GM19351 (cell line): ENCODE measurements around the gene CCNI.
"Not testable (repeated sequence)": the region's sequence is repeated elsewhere in the genome, so short reads cannot be mapped to it uniquely, and the experiment has no call there.

Experiments
- ATAC-seq: cut with Tn5 transposase; IDR thresholded peaks from one replicate; pipeline ENCODE4 v1.9.1; 2021; ENCODE audit warnings: mild to moderate bottlenecking, moderate library complexity; ENCODE audit not compliant: unreplicated experiment

The CCNI gene

DNA sequence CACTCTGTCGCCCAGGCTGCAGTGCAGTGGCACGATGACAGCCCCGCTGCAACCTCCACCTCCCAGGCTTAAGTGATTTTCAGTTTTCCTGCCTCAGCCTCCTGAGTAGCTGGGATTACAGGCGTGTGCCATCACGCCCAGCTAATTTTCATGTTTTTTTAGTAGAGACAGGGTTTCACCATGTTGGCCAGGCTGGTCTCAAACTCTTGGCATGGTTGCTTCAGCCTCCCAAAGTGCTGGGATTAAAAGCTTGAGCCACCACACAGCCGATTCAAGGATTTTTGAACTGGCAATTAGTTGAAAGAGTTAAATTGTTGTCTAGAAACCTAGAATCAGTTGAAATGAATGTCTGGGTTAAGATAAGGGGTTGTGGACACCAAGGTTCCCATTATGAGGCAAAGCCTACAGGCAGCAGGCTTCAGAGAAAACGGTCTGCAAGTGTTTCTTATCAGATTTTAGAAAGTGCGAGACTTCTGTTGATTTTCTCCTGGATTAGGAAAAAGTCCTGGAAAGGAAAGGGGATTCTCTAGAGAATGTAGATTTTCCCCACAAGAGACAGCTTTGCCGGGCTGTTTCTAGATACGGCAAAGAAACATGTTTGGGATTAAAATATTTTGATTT, 8.3 kb upstream of the CCNI start:
- no peak for ATAC-seq

DNA sequence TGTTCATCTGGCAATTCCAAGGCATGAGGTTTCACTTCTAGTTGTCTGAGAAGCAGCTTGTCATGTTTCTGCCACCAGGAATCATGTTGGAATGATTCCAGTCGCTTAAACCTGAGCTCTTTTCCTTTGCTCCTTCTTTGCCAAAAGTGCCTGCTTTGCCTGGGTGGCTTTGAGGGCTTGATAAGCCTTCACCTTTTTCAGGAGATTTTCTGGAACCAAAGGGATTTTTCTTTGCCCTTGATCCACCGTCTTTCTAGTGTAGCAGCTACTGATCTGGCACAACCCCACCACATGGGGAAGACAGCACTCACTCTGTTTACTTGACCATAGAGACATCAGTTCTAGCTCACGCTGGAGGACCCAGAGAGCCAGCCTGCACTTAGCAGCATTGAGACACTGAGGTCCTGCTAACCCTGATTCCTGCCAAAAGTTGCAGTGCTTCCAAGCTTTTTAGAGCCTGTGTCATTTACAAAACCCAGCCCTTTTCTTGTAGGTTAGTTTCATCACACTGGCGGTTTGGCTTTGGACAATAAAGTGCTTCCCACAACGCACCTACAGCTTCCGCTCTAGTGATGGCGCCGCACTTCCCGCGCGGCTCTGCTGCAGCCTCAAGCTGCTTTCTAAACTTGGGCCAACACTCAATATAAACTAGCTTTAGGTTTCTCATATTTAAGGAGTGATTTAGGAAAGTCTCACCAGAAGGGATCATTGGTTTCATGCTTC, 7.3 kb upstream of the CCNI start:
- ATAC-seq = no peak

DNA sequence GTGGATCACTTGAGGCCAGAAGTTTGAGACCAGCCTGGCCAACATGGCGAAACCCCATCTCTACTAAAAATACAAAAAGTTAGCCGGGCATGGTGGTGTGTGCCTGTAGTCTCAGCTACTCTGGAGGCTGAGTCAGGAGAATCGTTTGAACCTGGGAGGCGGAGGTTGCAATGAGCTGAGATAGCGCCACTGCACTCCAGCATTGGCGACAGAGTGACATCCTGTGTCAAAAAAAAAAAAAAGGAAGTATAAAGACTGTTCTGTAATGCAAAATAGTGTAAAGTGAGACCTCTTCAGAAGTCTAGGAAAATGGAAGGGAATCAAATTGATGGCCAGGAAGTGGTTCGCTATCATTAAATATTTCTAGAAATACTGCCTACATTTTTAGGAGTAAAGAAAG, 5.0 kb upstream of the CCNI start:
- not testable (repeated sequence) for ATAC-seq

DNA sequence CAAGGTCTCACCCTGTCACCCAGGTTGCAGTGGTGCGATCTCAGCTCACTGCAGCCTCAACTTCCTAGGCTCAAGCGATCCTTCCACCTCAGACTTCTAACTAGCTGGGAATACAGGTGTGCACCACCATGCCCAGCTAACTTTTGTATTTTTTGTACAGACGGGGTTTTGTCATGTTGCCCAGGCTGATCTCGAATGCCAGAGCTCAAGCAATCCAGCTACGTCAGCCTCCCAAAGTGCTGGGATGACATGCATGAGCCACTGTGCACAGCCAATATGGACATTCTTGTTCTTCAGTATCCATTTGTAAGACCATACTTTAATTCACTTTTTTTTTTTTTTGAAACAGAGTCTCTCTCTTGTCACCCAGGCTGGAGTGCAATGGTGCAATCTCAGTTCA, 3.5 kb upstream of the CCNI start:
- no peak for ATAC-seq

DNA sequence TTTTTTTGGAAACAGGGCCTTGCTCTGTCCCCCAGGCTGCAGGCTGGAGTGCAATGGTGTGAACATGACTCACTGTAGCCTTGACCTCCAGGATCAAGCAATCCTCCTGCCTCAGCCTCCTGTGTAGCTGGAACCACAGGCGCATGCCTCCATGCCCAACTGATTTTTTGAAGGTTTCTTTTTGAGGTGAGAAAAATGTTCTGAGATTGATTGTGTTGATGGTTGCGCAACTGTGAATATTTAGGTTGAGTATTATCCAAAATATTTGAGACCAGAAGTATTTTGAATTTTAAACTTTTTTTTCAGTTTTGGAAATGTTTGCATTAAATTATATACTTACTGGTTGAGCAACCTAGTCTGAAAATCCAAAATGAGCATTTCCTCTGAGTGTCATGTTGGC, 2.6 kb upstream of the CCNI start:
- no peak for ATAC-seq

DNA sequence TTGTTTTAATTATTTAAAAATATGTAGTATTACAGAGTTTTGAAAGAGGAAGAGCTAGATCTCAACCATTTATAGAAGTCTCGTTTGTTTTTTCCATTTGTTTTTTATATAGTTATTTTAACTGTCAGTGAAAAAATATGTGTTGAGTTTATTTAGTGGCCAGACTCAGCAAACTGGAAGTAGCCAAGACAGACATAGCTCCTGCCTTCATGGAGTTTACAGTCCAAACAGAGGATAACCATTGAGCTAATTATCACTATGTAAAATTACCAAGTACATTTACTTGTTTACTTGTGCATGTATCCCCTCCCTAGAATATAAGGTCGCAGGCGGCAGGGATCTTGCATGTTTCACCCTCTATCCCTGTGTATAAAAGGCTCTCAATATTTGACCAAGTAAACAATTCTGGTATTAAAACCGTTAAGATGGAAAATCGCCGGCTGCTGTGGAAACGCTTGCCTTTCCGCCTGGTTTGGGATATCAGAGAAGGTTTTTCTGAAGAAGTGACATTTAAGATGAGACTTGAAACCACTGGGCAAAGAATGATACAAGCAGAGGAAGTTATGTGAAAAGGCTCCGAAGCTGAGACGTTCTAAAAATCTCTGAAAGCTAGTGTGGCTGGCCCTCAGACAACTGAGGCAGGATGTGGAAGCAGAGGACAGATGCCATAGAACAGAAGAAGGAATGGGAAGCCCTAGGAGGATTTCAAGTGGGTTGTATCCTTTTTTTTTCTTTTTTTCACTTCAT, 1.3 kb upstream of the CCNI start:
- ATAC-seq = no peak

DNA sequence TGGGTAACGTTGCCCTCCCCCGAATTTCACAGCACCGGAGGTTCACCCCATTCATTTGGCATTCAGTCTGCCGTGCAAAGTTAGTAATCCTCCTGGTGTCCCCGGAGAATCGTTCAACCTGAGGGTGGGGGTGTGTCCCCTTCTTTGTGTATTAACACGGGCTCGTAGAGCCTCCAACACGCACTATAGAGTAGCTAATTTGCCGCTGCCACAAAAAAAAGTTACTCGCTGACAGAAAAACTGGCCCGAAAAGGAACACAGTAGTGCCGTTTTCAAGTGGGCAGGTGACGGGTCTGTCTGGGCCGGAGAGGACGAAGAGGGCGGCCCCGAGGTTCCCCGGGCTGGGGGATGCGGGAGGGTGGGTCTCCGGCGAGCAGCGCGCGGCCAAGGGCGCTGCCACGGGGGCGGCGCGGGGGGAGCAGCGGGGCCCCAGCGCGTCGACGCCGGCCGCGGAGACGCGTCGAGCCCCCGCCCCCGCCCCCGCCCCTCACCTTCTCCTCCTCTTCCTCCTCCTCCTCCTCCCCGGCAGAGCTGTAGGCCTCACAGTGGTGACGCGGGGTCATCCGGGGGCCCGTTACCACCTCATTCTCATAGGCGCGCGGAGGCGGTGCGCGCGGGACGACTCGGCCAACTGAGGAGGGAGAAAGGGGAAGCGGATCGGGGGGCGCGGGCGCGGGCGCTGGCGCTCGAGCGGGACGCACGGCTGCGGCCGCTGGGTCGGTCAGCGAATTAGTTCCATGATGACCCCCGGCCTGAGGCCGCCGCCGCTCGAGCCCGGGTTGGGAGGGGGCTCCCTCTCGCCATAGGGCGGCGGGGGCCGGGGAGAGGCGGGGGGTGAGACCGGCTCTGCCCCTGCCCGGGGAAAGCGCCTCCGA, 571 bp downstream of the CCNI start:
- peak; percentile 57 for ATAC-seq

DNA sequence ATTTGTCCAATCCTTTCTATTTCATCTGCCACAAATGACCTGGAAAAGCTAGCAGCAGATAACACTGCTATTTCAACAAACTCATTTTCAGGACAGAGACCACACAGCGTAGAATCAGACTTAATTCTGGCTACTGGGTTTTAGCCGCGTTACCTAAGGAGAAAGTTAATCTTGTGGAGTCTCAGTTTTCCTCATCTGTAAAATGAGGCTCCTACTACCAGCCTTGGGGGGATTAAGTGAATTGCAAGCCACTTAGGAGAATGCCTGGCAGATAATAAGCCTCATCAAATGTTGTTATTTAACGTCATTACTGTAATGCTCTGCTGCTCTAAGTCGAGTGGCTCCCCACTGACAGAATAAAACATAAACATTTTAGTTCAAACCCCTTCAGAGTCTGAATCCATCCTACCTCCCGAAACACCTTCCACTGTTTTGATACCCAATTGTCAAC, 1.4 kb downstream of the CCNI start:
- ATAC-seq = no peak

DNA sequence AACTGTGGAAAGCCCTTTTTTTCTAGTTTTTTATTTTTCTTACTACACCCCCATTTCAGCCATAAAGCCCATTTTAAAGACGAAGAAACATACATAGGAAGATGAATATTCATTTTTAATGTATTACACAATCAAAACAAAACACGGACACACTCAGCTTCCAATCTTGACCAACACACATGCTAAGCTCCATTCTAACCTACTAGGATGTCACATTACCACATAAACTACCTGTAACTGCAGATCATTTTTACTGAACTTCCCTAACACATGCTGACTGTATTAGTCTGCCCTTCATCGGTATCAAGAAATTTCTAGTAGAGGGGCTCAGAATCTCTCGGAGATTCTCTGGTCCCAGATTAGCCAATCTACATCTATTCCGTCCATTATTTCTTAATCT, 1.8 kb downstream of the CCNI start:
- ATAC-seq = no peak

DNA sequence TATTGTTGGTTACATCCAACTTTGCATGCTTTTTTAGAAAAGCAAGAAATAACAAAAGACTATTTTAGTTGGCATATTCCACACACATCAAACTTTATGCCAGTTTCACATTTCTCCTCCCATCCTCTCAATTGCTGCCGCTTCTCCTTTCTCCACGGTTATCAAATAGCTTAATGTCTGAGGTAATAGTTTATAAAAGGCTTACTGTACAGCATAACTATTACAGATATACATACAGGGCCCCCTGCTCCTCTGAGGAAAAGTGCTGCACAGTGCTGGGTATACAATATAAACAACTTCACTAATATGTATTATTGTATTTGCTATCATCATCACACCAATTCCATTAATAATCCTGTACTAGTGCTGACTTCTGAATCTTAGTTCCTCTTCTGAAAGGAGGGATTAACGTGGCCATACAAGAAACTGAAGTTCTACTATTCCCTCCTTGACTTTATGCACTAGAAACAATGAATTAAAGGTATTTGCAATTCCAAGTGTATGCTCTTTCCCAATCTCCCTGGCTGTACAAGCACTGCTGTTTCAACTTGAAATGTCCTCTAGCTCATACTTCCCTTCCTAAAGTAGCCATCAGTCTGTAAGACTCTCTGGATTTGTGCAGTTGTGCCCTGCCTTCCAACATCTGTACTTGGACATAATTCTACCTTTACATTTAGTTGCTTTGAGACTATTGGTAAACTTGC, 2.5 kb downstream of the CCNI start:
- no peak for ATAC-seq

DNA sequence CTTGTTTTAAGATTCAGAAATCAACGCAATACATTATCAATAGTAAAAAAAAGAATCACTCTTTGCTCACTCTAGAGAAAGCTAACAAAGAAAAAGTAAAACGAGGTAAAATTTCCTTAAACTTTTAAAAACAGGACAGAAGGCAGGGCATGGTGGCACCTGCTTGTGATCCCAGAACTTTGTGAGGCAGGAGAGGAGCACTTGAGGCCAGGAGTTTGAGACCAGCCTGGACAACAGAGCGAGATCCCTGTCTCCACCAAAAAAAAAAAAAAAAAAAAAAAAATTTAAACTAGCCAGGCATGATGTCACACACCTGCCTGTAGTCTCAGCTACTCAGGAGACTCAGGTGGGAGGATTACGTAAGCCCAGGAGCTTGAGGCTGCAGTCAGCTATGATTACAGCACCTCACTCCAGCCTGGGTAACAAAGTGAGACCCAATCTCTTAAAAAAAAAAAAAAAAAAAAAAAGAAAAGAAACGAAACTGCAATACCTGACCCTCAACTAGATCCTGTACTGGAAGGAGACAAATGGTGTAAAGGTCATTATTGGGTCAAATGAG, 3.5 kb downstream of the CCNI start:
- no peak for ATAC-seq

DNA sequence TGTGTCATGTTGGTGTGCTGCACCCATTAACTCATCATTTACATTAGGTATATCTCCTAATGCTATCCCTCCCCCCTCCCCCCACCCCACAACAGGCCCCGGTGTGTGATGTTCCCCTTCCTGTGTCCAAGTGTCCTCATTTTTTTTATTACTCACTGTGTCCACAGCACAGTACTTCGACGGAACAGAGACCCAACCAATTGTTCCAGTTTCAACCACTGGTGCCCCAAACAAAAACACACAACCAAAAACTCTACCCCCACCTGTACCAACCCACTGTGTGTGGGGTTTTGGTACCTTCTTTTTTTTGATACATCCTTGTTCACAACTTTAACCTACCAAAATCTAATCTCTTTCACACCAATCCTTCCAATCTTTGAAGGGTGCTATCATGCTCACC, 6.3 kb downstream of the CCNI start:
- ATAC-seq = not testable (repeated sequence)

DNA sequence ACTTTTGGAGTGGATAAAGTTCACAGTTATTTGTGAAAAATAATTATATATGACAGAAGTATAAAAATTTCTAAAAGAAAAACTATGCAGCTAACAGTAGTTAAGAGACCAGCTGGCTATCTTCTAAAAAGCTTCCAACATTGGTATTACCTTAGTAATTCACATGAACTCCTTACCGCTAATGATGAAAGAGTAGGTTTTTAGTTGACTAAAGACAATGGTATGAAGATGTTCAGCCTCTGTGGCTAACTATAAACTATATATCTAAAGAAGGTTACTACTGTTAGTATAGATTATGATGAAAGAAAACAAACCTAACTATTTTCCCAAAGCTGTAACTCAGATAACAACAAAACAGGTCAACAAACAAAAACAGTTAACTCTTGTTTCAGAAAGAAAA, 10.4 kb downstream of the CCNI start:
- ATAC-seq = no peak

DNA sequence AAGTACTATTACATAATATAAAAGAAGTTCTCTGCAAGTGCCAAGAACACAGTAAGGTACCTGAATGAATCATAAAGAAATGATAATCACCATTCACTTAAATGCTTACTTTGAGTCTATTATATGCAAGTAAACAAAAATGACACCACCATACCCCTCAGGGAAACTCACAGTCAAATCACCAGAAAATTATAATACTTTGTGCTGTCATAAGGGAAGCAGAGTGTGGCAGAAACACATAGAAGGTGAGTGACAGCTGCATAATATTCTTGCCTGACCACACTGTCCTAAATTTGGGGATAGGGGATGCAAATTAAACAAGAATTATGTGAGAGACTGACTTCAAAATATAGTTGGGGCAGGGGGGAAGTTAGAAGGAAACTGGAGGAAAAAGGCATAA, 12.9 kb downstream of the CCNI start:
- no peak for ATAC-seq

DNA sequence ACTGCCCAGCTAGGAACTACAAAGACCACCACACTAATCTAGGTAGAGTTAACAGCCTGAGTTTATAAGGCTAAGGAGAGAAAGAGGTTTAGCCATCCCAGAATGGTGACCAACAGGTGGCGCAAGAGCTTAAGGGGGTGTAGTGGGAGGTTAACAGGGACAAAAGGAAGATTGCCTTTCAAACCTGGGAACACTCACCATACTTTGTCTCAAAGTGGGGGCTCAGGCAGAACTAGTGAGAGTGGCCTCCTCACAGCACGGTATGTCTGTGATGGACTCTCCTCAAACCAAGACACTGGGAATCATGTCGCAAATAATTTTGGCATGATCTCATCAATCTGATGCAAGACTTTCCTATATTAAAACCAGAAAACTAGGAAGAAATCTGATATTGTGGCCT, 23.4 kb downstream of the CCNI start:
- ATAC-seq = no peak

DNA sequence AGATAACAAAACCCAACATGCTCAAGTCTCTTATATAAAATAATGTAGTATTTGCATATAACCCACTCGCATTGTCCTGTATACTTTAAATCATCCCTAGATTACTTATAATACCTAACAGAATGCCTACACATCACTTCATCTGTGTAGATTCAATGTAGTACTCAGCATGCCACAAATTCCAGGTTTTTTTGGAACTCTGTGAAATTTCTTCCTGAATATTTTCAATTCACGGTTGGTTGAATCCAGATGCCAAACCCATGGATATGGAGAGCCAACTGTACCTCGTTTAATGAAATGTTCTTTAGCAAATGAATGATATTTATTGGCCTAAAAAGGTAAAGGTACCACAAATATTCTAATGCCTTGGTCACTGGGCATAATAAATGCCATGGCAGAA, 24.8 kb downstream of the CCNI start:
- no peak for ATAC-seq

DNA sequence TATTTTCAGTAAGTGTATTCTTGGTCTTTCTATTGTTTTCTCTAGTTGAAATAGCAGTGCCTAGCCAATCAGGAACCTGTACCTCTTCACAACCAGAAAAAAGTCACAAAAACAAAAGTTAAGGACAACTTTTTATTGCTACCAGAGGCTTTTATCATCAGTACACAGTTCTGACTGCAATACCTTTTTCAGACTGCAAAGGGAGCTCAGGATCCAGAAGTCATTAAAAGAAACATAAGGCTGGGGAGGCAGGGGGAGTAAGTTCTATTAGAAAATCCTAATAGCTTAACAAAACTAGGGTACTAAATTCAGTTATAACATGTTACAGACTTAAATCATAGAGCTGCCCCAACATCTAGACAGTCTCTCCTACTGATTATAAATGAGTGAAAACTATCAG, 28.8 kb downstream of the CCNI start:
- no peak for ATAC-seq

DNA sequence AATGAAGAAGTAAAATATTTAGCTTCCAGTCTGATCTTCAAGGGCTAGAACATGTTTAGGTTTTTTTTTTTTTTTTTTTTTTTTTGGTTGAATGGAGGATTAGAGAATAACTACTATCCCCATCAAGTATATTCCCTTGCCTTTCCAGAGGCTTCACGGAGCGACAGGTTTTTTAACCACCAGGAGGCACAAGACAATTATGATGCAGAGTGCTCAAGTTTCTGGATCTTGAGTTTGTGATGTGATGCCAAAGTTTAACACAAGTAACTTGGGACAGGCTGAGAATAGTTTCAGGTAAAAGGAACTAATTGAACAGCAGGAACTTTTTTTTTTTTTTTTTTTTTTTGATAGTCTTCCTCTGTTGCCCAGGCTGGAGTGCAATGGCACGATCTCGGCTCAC, 30.3 kb downstream of the CCNI start:
- no peak for ATAC-seq

DNA sequence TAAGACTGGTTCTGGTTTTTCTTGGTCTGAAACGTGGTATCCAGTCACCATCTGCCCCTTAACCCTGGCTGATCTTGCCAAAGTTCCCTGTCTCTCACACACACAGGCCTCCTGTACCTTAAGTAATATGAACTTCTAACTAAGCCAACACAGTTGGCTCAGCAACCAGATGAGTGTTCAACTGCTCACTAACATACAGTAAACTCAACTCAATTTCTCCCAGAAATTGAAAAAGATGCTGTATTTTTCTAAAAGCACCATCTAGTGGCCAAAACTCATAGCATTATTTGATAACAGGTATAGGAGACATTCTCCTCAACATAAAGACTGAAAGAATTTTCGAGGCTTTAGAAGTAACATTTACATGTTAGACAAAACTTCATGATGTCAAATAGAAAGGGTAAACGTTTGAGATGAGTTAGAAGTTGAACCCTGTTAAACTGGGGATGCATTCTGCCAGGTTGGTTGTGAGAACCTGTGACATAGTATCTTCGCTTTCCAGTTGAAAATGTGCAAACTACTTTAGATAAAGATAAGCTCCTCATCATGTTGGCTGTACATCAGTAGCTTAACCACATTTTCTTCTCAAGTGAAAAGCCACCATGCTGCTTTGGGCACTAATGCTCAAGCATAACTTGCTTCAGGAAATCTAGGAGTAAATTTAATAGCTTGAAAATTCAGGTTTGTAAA, 31.2 kb downstream of the CCNI start:
- ATAC-seq = no peak
